ENCODE data around the gene ITGA2B.
"Not testable (repeated sequence)": the region's sequence is repeated elsewhere in the genome, so short reads cannot be mapped to it uniquely, and the experiment has no call there.

Gene ITGA2B

DNA sequence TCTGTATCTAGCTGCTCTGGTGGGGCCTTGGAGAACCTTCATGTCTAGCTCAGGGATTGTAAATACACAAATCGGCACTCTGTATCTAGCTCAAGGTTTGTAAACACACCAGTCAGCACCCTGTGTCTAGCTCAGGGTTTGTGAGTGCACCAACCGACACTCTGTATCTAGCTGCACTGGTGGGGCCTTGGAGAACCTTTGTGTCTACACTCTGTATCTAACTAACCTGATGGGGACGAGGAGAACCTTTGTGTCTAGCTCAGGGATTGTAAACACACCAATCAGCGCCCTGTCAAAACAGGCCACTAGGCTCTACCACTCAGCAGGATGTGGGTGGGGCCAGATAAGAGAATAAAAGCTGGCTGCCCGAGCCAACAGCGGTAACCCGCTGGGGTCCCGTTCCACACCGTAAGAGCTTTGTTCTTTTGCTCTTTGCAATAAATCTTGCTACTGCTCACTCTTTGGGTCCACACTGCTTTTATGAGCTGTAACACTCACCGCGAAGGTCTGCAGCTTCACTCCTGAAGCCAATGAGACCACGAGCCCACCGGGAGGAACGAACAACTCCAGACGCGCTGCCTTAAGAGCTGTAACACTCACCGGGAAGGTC is 19.9 kb downstream of the ITGA2B start:
- DNase-seq (ENCODE audit: extremely low read depth in 1 of 2, low read depth in 1 of 2): not testable (repeated sequence)

DNA sequence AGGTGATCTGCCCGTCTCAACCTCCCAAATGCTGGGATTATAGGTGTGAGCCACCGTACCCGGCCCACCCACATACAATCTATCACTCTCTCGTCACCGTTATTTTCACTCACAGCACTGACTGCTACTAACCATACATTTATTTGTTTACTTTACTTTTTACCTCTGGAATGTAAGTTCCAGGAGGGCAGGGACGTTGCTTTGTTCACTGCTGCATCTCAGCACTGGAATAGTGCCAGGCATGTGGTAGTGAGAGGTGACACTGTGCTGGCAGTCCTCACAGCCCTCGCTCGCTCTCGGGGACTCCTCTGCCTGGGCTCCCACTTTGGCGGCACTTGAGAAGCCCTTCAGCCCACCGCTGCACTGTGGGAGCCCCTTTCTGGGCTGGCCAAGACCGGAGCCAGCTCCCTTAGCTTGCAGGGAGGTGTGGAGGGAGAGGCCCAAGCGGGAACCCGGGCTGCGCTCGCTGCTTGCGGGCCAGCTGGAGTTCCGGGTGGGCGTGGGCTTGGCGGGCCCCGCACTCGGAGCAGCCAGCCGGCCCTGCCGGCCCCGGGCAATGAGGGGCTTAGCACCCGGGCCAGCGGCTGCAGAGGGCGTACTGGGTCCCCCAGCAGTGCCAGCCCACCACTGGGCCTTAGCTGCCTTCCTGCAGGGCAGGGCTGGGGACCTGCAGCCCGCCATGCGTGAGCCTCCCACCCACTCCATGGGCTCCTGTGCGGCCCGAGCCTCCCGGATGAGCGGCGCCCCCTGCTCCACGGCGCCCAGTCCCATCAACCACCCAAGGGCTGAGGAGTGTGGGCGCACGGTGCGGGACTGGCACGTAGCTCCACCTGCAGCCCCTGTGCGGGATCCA is 20.8 kb downstream of the ITGA2B start:
- DNase-seq (ENCODE audit: extremely low read depth in 1 of 2, low read depth in 1 of 2): not testable (repeated sequence)

DNA sequence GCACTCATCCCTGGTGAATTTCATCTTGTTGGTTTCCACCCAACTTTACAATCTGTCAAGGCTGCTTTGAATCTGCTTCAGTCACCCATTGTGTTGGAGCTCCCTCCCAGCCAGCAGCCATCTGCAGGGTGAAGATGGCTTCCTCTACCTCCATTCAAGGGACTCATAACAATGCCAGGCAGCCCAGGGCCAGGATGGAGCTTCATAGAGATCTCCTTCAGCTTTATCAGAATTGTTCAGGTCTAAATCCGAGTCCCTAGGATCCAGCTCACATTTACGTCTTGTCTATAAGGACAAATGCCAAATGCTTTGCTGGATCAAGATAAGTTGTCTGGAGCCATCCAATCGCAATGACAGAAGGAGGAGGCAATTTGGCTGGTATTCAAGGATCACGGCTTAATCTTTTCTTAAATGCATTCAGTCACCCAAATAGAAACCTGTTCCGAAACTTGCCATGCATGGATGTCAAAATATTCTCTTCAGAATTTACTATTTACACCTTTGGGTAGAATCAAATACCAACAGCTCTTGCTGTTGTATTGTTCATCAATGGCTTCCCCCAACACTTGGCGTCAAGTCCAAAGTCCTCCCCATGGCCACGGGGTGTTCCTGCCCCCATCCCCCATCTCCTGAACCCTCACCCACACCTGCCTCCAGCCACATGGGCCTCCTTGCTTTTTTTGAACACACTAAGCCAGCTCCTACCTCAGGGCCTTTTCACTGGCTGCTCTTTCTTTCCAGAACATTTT is 22.0 kb downstream of the ITGA2B start:
- DNase-seq (ENCODE audit: extremely low read depth in 1 of 2, low read depth in 1 of 2): no peak

DNA sequence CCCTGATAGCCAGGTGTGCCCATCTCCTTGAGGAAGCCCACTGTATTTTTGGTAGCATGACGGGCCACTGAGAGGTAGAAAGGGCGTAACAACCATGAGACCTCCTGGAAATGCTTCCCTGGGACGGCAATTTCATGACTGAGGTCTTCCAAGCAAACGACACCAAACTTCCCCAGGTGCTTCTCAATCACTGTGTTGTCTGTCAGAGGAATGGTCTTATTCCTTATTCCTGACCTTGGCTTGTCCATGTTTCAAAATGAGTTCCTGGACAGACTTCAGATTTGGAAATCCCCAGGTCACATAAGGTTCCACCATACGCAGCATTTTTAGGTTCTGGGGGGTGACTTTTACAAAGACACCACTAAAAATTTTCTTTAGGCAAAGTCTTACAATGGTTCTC is 24.4 kb downstream of the ITGA2B start:
- not testable (repeated sequence) for DNase-seq (ENCODE audit: extremely low read depth in 1 of 2, low read depth in 1 of 2)

DNA sequence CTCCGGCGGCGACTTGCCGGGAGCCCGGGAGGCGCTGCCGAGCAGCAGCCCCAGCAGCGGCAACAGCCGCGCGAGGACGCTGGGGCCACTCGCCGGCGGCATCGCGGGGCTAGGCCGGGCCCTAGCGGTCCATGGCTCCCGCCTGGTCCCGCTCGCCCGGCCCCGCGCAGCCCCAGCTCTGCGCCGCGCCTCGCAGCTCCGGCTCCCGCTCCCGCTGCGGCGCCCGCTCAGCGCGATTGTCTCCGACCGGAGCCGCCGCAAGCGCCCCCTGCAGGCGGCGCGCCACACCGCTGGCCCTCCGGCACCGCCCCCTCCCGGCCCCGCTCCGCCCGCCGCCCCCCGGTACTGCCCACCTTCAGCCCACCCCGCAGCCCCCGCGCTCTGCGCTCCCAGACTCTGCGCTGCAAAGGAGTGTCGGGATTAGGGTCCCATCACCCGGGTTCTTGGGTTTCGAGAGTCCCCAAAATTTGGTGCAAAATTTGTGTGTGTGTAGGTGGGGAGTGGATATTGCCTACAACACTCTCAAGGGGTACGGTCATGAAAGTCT is 25.8 kb downstream of the ITGA2B start, which contains the start of gene FAM171A2:
Gene FAM171A2, minus strand, starts transcription at position 241 of the 547 bp plus-strand sequence. Its CDS starts 139 bp downstream, at position 102.
- DNase-seq (ENCODE audit: extremely low read depth in 1 of 2, low read depth in 1 of 2): peak; percentile 31 to 48

DNA sequence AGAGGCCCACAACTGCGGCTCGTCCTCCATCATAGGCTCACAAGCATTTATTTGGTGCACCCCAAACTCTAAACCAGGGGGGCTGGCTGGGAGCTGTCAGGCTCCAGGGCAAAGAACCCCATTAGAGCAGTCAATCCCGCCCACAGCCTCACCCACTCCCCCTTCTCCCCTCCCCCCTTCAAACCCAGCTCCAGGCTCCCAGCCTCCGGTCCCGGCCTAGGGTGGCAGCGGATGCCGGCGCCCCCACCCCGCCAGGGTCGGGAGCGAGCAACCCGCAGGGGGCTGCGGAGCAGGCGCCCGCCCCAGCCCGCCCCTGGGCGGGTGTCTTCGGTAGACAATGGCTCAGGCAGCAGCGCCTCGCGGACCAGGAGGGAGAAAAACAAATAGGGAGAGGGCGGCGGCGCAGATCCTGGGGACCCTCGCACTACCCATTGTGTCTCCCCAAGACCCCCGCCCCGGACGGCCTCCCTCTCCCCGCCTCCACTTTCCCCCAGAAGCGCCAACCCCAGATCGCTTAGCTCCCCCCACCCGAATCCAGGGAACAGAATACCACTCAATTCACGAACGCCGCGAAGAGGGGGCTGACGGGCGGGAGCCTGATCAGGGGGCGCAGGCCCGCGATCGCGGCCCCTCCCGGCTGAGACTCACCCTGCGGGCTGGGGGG is 26.4 kb downstream of the ITGA2B start:
- DNase-seq (ENCODE audit: extremely low read depth in 1 of 2, low read depth in 1 of 2): no peak

DNA sequence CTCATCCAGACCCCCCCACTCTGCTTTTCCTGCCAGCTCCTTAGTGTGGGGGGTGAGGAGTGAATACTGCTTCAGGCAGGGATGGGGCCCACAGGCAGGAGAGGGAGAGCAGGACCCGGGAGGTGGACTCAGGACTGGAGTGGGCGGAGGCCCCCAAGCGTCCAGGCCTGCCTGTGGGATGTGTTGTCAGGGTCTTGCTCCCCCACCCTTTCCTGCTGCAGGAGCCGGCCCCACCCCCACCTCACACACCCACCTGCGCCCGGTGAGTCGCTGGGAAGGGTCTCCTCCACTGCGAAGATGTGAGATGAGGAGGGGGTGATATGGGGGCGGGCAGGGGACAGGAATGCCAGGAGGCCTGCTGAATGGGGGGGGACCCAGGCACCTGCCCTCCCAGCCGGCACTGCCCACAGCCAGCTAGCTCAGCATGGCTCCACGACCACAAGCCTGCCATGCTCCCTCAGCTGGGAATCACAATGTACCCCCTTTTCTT is 26.9 kb downstream of the ITGA2B start:
- no peak for DNase-seq (ENCODE audit: extremely low read depth in 1 of 2, low read depth in 1 of 2)

DNA sequence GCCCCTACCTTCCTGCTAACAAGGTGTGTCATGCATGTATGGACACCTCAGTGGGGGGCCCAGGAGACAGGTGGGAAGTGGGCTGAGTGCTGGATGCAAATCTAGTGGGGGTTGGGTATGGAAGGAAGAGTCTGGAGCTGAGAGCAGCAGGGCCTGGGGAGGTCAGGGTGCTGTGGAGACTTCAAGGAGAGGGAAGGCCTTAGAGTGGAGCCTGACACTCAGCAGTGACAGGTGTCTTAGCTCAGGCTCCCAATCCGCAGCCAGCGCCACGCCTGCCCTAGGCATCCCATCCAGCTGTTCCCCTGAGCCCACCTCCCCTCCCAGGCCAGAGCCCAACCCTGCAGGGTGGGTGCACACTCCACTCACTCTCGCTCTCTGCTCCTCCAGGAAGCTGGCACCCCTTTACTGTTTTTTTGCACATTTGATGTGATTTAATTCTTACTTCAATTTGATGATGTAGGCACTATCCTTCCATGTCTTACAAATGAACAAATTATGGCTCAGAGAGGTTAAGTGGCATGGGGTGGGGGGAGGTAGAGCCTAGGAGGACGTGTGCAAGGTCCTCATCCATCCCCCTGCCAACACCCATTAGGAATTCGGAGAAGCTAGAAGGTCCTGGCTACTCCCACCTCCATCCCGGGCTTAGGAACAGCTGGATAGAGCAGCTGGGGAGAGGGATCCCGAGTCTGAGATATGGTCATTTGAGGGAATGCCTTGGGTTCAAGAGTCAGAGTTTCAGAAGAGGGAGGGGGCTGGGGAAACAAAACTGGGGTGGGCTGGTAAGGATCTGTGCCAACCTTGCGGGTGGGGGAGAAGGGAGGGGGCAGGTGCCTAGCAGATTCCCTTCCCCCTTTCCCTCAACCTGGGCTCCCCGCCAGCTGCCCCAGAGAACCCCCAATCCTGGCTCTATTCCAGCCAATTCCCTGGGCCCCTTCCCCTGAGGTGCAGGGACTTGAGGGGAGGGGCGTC is 27.9 kb downstream of the ITGA2B start:
- DNase-seq (ENCODE audit: extremely low read depth in 1 of 2, low read depth in 1 of 2): no peak

DNA sequence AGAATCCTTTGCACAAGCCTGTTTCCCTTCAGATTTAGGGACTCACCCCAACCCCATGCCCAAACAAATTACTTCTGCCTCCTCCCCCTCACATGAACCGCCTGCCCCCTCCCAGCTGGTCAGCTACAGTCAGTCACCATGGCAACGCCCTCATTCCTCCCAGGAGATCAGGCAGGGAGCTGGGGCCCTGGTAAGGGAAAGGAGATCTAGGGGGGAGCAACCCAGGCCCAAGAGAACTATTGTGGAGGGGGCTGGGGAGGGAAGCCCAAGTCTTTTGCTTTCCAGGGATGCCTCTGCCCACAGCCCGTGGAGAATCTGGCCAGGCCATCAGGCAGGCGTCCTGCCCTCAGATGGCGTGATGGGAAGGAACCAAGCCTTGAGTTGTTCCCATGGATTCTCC is 28.6 kb downstream of the ITGA2B start:
- no peak for DNase-seq (ENCODE audit: extremely low read depth in 1 of 2, low read depth in 1 of 2)

DNA sequence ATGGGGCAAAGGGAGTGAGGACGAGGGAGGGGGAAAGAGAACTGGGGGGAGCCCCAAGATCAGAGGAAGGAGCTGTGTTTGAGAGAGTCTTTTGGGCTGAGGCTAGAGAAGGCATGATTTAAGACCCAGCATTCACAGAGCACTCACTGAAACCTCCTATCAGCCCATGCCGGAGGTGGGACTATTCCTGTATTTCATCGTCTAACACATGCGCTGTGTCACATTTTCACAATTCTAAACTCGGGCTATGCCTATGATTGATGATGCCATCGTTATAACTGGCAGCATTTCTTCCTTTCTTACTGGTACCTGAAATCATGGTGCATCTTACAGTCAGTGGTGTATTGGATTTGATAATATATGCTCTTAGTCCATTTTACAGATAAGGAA is 29.3 kb downstream of the ITGA2B start:
- DNase-seq (ENCODE audit: extremely low read depth in 1 of 2, low read depth in 1 of 2): no peak

DNA sequence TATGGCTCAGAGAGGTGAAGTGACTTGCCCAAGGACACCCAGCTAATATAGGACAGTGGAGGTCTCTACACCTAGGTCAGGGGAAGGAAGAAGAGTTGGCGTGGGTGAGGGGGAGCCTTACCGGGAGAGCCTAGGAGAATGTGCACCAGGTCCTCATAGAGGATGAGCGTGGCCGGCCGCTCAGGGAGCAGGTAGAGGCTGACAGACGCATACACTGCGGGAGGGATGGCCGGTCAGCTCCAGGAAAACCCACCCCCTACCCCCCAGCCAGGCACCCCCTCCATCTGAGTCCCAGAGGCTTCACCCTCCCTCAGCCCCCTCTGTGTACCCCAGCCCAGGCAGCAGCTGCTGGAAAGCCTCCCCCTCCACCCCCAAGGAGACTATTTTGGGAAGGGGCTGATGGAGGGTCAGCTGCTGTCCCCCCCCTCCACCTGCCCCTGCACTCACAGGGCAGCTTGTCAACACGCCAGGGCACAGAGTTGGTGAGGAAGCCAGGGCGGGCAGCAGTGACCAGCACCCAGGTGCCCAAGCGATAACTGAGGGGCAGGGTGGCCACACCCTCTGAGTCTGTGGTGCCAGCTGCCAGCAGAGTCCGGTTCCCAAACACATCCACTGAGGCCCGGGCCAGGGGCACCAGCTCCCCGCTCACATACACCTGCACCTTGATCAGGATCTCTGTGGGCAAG is 29.8 kb downstream of the ITGA2B start:
- no peak for DNase-seq (ENCODE audit: extremely low read depth in 1 of 2, low read depth in 1 of 2)

DNA sequence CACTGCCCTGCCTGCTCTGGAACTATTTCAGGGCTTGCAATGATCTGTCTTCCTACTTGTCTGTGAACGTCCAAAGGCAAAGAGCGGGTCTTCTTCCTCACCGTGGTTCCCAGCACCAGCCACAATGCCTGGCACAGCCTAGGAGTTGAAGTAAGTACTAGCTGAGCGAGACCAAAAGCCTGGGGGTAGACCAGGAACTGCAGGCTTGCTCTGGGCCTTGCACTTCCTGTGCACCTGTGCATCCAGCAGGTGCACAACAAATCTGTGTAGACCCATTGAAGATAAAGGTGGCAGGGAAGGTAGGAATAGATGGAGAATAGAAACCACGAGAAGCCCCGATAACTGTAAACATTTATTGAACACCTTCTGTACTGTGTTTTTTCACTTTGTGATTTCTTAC is 30.4 kb downstream of the ITGA2B start:
- DNase-seq (ENCODE audit: extremely low read depth in 1 of 2, low read depth in 1 of 2): no peak

DNA sequence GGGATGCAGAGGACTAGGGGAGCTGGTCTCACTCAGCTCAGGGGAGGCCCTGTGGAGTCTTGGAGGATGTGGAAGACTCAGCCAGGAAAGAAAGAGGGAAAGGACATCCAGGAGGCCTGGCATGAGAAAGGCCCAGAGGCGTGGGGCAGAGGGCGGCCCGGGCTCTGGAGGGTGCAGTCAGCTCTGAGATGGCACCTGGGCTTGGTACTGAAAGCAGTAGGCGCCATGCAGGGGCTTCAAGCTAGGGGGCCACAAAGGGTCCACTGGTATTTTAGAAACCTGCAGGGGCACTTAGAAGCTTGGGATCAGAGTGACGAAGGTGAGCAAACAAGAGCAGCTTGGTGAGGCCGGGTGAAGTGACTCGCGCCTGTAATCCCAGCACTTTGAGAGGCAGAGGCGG is 31.4 kb downstream of the ITGA2B start:
- no peak for DNase-seq (ENCODE audit: extremely low read depth in 1 of 2, low read depth in 1 of 2)

DNA sequence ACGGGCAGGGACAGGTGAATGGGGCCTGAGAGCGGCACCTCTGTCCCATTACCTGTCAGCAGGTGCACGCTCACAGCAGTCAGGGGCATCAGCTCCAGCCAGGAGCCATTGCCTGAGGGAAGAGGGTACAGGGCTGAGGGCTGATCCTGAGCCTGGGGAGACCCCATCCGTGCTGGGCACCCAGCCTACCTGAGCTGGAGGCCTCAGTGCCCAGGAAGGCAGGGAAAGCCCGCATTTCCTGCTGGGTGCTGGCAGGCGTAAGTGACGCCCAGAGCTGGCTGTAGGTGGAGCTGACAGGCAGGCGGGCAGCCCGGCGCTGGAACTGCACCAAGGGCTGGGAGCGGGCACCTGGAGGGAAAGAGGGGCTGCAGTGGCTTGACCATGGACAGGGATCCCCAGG is 33.2 kb downstream of the ITGA2B start:
- no peak for DNase-seq (ENCODE audit: extremely low read depth in 1 of 2, low read depth in 1 of 2)

DNA sequence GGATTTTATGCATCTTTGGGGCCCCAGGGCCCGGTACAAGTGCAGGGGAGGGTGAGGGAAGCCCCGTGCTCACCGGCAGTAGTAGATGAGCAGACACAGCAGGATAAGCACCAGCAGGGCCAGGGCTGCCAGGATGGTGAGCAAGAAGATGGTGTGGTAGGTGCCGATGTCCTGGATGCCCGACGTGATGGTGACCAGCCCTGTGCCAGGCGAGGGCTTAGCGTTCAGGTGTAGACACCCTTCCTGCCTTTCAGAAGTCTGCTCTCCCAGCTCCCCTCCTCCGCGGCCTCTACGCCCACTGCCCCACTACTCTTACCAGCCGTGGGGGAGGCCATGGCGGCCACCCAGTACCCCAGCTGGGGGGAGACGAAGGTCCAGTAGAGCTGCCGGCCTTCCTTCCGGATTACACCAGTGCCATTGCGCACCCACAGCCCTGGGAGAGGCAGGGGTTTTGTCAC is 33.8 kb downstream of the ITGA2B start:
- DNase-seq (ENCODE audit: extremely low read depth in 1 of 2, low read depth in 1 of 2): no peak

DNA sequence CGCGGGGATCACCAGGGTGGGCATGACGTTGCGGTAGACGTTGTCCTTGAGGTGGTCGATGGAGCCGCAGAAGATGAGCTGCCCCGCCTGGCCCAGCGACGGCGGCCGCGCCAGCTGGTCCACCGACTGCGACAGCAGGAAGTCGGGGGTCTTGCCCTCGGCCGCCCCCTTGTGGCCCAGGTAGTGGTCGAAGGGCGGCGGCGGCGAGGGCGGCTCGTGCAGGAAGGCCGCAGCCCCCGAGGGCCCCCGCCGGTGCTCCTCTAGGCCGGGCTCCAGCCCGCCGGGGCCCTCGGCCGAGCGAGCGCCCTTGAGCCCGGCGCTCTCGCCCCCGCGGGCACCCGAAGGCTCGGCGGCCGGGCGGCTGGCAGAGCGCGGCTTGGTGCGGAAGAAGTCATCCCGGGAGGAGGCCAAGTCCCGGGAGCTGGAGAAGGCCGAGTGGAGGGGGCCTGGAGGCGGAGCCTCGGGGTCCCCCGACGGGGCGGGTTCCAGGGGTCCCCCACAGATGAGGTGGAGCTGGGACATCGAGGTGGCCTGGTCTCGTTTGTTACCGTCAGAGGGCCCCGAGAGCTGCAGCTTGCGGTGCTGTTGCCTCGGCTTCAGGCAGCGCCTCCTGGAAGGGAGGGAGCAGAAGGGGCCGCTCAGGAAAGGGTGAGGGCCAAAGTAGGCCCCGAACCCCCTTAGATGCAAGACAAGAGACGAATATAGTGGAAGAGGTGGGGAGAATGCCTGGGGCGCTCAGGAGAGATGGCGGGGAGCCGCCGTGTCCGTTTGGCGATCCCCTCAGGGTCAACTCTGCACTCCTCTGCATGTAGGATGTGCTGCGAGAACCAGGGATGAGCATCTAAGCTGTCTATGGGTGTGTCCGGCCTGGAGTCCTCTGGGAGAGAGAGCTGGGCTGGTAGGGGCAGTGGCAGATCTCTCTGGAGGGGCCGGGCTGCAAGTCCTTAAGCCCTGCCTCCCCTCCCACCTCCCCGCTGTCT is 34.6 kb downstream of the ITGA2B start:
- peak in 1 of 2 donors; percentile 44 for DNase-seq (ENCODE audit: extremely low read depth in 1 of 2, low read depth in 1 of 2)

DNA sequence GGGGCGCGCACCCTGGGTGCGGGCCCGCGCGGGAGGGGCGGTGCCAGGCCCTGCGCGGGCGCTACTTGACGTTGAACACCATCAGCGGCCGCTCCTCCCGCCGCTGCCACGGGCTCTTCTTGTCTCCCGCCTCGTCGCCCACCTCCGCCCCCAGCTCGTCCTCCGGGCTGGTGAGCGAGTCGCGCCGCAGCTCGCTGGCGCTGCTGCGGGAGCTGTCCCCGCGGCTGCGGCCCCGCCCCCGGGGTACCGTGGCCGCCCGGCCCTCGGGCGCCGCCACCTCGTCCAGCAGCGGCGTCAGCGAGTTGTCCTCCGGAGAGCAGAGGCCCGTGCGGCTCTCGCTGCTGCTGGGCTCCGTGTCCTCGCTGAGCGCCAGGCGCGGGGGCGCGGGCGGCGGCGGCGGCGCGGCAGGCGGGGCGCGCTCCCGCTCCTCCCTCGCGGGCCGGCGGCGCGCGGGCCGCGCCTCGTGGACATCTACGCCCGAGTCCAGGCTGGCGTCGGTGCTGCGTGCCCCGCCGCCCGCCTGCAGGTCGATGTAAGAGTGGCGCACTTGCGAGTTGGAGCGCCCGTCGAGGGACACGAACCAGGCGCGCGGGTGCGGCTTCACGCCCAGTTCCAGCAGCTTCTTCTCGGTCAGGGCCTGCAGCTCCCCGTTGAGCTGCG is 35.6 kb downstream of the ITGA2B start:
- no peak for DNase-seq (ENCODE audit: extremely low read depth in 1 of 2, low read depth in 1 of 2)
